ENCODE results near the gene PRC1.
"Not testable (repeated sequence)": the region's sequence is repeated elsewhere in the genome, so short reads cannot be mapped to it uniquely, and the experiment has no call there.

Gene PRC1

GRCh38 chr15:90931828-90932659 is 62.3 kb downstream of the PRC1 start, which contains the start of gene HDDC3:
Gene HDDC3 (minus strand): TSS chr15:90932549. CDS start chr15:90932540, 9 bp downstream.
- DNase-seq = peak; percentile 88

- DNase-seq = no peak
Measured at GRCh38 chr15:90931575-90931827, 62.8 kb downstream of the PRC1 start.

- peak; percentile 68 for DNase-seq
Measured at GRCh38 chr15:90930861-90931574, 63.3 kb downstream of the PRC1 start.

- no peak for DNase-seq
Measured at GRCh38 chr15:90929246-90930019, 64.9 kb downstream of the PRC1 start.

- not testable (repeated sequence) for DNase-seq
Measured at GRCh38 chr15:90928106-90928505, 66.2 kb downstream of the PRC1 start.

- DNase-seq = not testable (repeated sequence)
Measured at GRCh38 chr15:90926766-90927165, 67.6 kb downstream of the PRC1 start.

- DNase-seq = no peak
Measured at GRCh38 chr15:90924375-90924774, 70.0 kb downstream of the PRC1 start.

- not testable (repeated sequence) for DNase-seq
Measured at GRCh38 chr15:90922712-90923322, 71.5 kb downstream of the PRC1 start.

- DNase-seq = no peak
Measured at GRCh38 chr15:90921887-90922286, 72.4 kb downstream of the PRC1 start.

GRCh38 chr15:90918835-90919234 is 75.5 kb downstream of the PRC1 start:
- no peak for DNase-seq

GRCh38 chr15:90918034-90918788 is 76.1 kb downstream of the PRC1 start:
- no peak for DNase-seq

- no peak for DNase-seq
Measured at GRCh38 chr15:90917569-90917968, 76.8 kb downstream of the PRC1 start.

- no peak for DNase-seq
Measured at GRCh38 chr15:90916461-90916860, 77.9 kb downstream of the PRC1 start.
